ENCODE data around the gene PTX4.

PTX4 gene

DNA sequence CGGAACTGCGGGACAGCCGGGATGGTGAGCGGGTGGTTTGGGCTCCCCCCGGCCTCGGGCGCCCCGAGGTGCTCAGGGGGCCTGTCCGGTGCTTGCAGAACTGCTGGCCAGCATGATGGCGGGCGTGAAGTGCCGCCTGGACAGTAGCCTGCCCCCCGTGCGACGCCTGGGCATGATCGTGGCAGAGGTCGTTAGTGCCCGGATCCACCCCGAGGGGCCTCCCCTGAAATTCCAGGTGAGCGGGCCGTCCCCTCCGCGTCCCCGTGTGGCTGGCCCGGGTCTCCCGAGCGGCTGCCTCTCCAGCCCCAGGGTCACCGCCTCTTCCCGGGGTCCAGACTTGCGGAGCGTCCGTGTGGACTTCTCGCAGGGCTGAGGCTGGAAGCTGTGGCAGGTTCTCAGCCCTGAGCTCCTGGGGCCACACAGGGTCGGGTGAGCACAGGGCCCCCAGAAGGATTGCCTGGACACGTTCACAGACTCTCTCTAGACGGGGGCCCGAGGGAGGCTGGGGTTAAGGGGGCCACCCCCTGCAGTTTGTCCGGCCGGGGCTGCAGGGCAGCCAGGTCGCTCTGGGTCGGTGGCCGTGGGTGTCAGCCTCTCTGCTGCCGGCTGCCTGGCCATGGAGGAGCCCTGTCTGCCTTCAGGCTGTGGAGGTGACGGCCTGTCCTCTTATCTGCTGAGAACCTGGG, 11.9 kb upstream of the PTX4 start:
- Histone ChIP-seq H2AFZ (ENCODE audit: low read length) (no peak overlapping the region), H3K4me1 (ENCODE audit: insufficient read depth, low read length, poor library complexity, severe bottlenecking) (no peaks in the 10 kb centered on the region), H4K20me1 (ENCODE audit: insufficient read depth, low read length, poor library complexity, severe bottlenecking) (no peaks in the 10 kb centered on the region), H3K9me3 (ENCODE audit: insufficient read depth, low read depth, low read length) (no peaks in the 10 kb centered on the region), H3K4me2 (ENCODE audit: low read depth, low read length, poor library complexity, severe bottlenecking) (no peak overlapping the region), H3K79me2 (ENCODE audit: insufficient read depth, low read length) (0 out of 2 replicates have a peak, but pooled peaks cover 2% of the 10 kb centered on the region), H3K9me2 (replicated peaks; ENCODE audit: low read depth, low read length) (no peaks in the 10 kb centered on the region), H3K27me3 (ENCODE audit: insufficient read depth, low read length, poor library complexity, severe bottlenecking) (no peaks in the 10 kb centered on the region), H3K36me3 (ENCODE audit: insufficient read depth, low read length) (no peaks in the 10 kb centered on the region; the same call in 1 of the 2 replicates), H3K4me3 (ENCODE audit: low read length, poor library complexity, severe bottlenecking) (no peak overlapping the region), H3F3A (ENCODE audit: low read depth) (no peaks in the 10 kb centered on the region), H3K9ac (ENCODE audit: low read depth, low read length, poor library complexity, severe bottlenecking) (no peak overlapping the region)
- TF ChIP-seq EZH2phosphoT487 (IDR thresholded peaks at IDR 0.05; ENCODE audit: borderline replicate concordance): no peak
- TF ChIP-seq, protein P1, sequence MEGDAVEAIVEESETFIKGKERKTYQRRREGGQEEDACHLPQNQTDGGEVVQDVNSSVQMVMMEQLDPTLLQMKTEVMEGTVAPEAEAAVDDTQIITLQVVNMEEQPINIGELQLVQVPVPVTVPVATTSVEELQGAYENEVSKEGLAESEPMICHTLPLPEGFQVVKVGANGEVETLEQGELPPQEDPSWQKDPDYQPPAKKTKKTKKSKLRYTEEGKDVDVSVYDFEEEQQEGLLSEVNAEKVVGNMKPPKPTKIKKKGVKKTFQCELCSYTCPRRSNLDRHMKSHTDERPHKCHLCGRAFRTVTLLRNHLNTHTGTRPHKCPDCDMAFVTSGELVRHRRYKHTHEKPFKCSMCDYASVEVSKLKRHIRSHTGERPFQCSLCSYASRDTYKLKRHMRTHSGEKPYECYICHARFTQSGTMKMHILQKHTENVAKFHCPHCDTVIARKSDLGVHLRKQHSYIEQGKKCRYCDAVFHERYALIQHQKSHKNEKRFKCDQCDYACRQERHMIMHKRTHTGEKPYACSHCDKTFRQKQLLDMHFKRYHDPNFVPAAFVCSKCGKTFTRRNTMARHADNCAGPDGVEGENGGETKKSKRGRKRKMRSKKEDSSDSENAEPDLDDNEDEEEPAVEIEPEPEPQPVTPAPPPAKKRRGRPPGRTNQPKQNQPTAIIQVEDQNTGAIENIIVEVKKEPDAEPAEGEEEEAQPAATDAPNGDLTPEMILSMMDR (conservative IDR thresholded peaks at IDR 0.05; ENCODE audit: low read length): no peak

DNA sequence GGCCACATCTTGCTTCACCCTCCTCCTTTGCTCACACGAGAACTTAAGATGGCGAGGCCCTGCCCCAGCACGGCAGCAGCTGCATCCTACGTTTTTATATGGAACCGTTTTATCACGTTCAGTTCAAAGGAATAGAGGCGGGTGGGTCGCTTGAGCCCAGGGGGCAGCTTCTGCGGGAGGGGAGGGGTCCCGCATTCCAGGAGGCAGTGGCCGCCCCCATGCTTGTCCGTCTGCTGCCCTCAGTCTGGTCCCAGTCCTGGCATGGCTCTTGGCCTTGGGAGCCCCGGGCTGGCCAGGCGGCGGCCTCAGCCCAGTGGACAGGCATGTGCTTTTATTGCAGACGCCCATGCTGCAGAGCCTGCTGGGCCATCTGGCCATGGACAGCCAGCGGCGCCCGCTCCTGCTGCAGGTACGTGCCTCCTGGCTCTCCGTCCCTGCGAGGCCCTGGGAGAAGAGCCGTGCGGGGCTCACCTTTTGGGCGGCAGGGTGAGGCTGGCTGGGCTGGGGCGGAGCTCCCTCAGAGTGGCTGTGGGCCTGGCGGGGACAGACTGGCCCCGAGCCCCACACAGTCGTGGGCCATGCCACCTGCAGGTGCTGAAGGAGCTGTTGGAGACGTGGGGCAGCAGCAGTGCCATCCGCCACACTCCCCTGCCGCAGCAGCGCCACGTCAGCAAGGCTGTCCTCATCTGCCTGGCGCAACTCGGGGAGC, 11.2 kb upstream of the PTX4 start:
- peaks cover 7% of the 10 kb centered on the region for H3K79me2 ChIP-seq (ENCODE audit: insufficient read depth, low read length)
- H3K4me3 ChIP-seq (ENCODE audit: low read length, poor library complexity, severe bottlenecking): no peak overlapping the region
- H3K36me3 ChIP-seq (ENCODE audit: insufficient read depth, low read length): no peaks in the 10 kb centered on the region; the same call in 1 of the 2 replicates
- no peaks in the 10 kb centered on the region for H4K20me1 ChIP-seq (ENCODE audit: insufficient read depth, low read length, poor library complexity, severe bottlenecking)
- no peaks in the 10 kb centered on the region for H3K9me2 ChIP-seq (replicated peaks; ENCODE audit: low read depth, low read length)
- no peaks in the 10 kb centered on the region for H3F3A ChIP-seq (ENCODE audit: low read depth)
- H3K4me2 ChIP-seq (ENCODE audit: low read depth, low read length, poor library complexity, severe bottlenecking): no peak overlapping the region
- TF ChIP-seq EZH2phosphoT487 (IDR thresholded peaks at IDR 0.05; ENCODE audit: borderline replicate concordance): no peak
- TF ChIP-seq, protein P1 (conservative IDR thresholded peaks at IDR 0.05; ENCODE audit: low read length): no peak
- no peak overlapping the region for H2AFZ ChIP-seq (ENCODE audit: low read length)
- H3K4me1 ChIP-seq (ENCODE audit: insufficient read depth, low read length, poor library complexity, severe bottlenecking): no peaks in the 10 kb centered on the region
- H3K27me3 ChIP-seq (ENCODE audit: insufficient read depth, low read length, poor library complexity, severe bottlenecking): no peaks in the 10 kb centered on the region
- no peaks in the 10 kb centered on the region for H3K9me3 ChIP-seq (ENCODE audit: insufficient read depth, low read depth, low read length)
- no peak overlapping the region for H3K9ac ChIP-seq (ENCODE audit: low read depth, low read length, poor library complexity, severe bottlenecking)

DNA sequence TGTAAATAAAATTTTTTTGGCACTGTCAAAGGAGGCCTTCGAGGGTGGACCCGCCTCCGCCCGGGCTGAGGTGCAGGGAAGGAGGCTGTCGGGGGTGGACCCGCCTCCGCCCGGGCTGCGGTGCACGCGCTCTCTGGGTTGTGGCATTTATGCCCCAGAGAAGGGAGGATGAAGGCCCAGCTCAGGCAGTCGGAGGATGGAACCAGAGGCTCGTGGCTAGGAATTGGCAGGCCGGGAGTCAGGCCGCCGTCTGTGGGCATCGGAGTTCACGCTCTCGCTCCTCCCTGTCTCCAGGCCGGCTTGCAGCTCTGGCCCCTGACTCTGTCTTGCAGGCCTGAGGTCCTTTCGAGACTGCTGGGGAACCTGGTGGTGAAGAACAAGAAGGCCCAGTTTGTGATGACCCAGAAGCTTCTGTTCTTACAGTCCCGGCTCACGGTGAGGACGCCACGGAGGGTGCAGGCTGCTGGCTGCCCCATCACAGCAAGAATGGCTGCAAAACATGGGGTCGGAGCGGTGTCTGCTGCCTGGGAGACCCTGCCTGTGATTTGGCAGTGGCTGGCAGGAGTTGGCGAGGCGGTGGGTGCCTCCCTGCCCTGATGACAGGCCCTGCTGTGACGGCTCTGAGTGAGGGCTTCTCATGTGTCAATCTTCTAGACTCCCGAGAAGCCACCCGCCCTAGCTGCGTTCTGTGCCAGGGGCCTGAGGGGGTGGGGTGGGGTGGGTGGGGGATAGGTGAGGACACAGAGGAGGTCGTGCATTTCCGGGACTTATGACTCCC, 10.3 kb upstream of the PTX4 start:
- no peak overlapping the region for H2AFZ ChIP-seq (ENCODE audit: low read length)
- H3K9me2 ChIP-seq (replicated peaks; ENCODE audit: low read depth, low read length): no peaks in the 10 kb centered on the region
- H3K9ac ChIP-seq (ENCODE audit: low read depth, low read length, poor library complexity, severe bottlenecking): no peak overlapping the region
- no peaks in the 10 kb centered on the region for H3F3A ChIP-seq (ENCODE audit: low read depth)
- no peak overlapping the region for H3K4me3 ChIP-seq (ENCODE audit: low read length, poor library complexity, severe bottlenecking)
- no peaks in the 10 kb centered on the region for H3K4me1 ChIP-seq (ENCODE audit: insufficient read depth, low read length, poor library complexity, severe bottlenecking)
- TF ChIP-seq EZH2phosphoT487 (IDR thresholded peaks at IDR 0.05; ENCODE audit: borderline replicate concordance): no peak
- TF ChIP-seq, protein P1 (conservative IDR thresholded peaks at IDR 0.05; ENCODE audit: low read length): no peak
- no peaks in the 10 kb centered on the region for H3K9me3 ChIP-seq (ENCODE audit: insufficient read depth, low read depth, low read length)
- H3K4me2 ChIP-seq (ENCODE audit: low read depth, low read length, poor library complexity, severe bottlenecking): no peak overlapping the region
- H3K27me3 ChIP-seq (ENCODE audit: insufficient read depth, low read length, poor library complexity, severe bottlenecking): no peaks in the 10 kb centered on the region
- no peaks in the 10 kb centered on the region; the same call in 1 of the 2 replicates for H3K36me3 ChIP-seq (ENCODE audit: insufficient read depth, low read length)
- peaks cover 15% of the 10 kb centered on the region for H3K79me2 ChIP-seq (ENCODE audit: insufficient read depth, low read length)
- H4K20me1 ChIP-seq (ENCODE audit: insufficient read depth, low read length, poor library complexity, severe bottlenecking): no peaks in the 10 kb centered on the region
